ENCODE measurements around the gene CDC42BPG.

CDC42BPG gene

GRCh38 chr11:64793271-64794160 is 50.9 kb downstream of the CDC42BPG start:
- Mint-ChIP-seq H3K27ac (peak overlapping the region; percentile 77), H3K36me3 (ENCODE audit: low read depth) (peaks cover 78% of the 10 kb centered on the region), H3K4me3 (no peak overlapping the region)

GRCh38 chr11:64792482-64792881 is 52.0 kb downstream of the CDC42BPG start:
- Mint-ChIP-seq H3K27ac (no peak overlapping the region), H3K36me3 (ENCODE audit: low read depth) (peaks cover 75% of the 10 kb centered on the region), H3K4me1 (ENCODE audit: low read depth) (peaks cover 23% of the 10 kb centered on the region), H3K9me3 (no peaks in the 10 kb centered on the region), H3K27me3 (no peaks in the 10 kb centered on the region), H3K4me3 (no peak overlapping the region)
- DNase-seq = no peak

More at GRCh38 chr11:64793271-64794160, 50.9 kb downstream of the CDC42BPG start:
- no peak for DNase-seq
- Mint-ChIP-seq H3K27me3 (no peaks in the 10 kb centered on the region), H3K4me1 (ENCODE audit: low read depth) (peaks cover 19% of the 10 kb centered on the region), H3K9me3 (no peaks in the 10 kb centered on the region)

DNA sequence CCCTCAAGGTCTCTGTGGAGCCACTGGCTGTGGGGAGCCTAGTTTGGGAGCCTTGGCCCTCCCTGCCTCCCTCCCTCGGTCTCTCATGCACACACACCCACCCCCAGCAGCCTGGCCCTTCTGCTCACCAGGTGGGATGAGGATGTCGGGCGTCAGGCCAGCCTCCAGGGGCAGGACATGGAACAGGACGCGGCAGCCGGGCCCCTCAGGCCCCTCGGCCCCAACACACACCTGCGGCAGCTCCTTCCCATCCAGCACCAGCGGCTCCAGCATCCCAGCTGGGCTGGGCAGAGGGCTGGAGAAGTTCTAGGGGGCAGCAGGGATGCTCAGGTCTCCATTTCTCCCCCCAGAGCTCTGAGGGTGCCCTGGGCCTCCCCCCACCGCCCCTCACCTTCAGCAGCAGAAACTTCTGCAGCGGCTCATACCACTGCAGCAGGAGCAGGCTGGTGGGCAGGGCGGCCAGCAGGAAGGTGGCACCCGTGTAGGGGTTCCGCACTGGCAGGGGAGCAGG is 52.6 kb downstream of the CDC42BPG start:
- H3K27ac Mint-ChIP-seq = no peak overlapping the region
- DNase-seq = no peak
- H3K4me3 Mint-ChIP-seq = no peak overlapping the region
- H3K27me3 Mint-ChIP-seq = no peaks in the 10 kb centered on the region
- H3K9me3 Mint-ChIP-seq = no peaks in the 10 kb centered on the region
- peaks cover 71% of the 10 kb centered on the region for H3K36me3 Mint-ChIP-seq (ENCODE audit: low read depth)
- peaks cover 24% of the 10 kb centered on the region for H3K4me1 Mint-ChIP-seq (ENCODE audit: low read depth)

GRCh38 chr11:64790205-64791095 is 54.0 kb downstream of the CDC42BPG start:
- Mint-ChIP-seq H3K27ac (no peak overlapping the region), H3K4me3 (no peak overlapping the region), H3K36me3 (ENCODE audit: low read depth) (peaks cover 59% of the 10 kb centered on the region), H3K9me3 (no peaks in the 10 kb centered on the region), H3K4me1 (ENCODE audit: low read depth) (peaks cover 20% of the 10 kb centered on the region), H3K27me3 (no peaks in the 10 kb centered on the region)
- DNase-seq = no peak

GRCh38 chr11:64789331-64790204 is 54.9 kb downstream of the CDC42BPG start:
- H3K4me3 Mint-ChIP-seq = no peak overlapping the region
- peaks cover 19% of the 10 kb centered on the region for H3K4me1 Mint-ChIP-seq (ENCODE audit: low read depth)
- H3K27ac Mint-ChIP-seq = no peak overlapping the region
- no peak for DNase-seq
- no peaks in the 10 kb centered on the region for H3K9me3 Mint-ChIP-seq
- H3K27me3 Mint-ChIP-seq = no peaks in the 10 kb centered on the region
- H3K36me3 Mint-ChIP-seq (ENCODE audit: low read depth) = peaks cover 56% of the 10 kb centered on the region

DNA sequence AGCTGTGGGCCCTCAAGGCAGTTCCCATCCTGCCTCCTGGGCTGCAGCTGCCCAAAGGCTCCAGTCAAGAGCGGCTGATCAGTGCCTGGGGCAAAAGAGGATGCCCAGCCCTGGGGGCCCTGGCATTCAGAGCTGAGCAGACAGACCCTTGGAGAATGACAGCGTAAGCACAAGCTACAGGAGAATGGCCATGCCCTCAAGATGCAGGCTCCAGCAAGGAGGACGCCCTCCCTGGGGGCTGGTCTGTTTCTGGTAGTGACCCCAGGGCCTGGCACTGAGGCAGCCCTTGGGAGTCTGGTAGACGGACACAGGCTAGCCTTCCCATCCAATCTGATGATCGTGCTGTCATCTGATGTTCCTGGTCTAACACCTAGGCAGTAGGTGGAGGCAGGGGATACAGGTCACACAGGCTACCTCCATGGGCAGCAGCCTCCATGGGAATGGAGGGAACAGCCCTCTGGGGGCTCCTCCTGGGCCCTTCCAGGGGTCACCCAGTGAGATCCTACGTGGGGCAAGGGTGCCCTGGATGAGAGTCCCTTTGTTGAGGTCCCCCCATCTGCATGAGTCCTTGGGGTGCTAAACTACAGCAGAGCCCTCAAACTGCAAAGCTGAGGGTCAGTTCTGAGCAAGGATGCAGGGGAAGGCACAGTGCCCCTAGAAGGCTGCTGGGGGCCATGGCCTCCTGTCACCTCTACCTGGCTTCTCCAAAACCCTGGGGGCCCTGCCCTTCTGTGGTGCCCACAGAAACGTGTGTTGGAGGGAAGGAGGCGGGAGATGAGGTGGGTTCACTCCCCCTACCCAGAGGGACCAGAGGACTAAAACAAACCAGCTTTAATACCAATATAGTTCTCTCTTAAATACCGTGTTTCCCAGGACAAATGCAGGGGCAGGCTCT is 55.9 kb downstream of the CDC42BPG start:
- Mint-ChIP-seq H3K36me3 (ENCODE audit: low read depth) (peaks cover 48% of the 10 kb centered on the region), H3K27ac (no peak overlapping the region), H3K9me3 (no peaks in the 10 kb centered on the region), H3K4me3 (no peak overlapping the region), H3K27me3 (no peaks in the 10 kb centered on the region), H3K4me1 (ENCODE audit: low read depth) (peaks cover 10% of the 10 kb centered on the region)
- DNase-seq = no peak

GRCh38 chr11:64787526-64788320 is 56.7 kb downstream of the CDC42BPG start:
- Mint-ChIP-seq H3K27me3 (no peaks in the 10 kb centered on the region), H3K9me3 (no peaks in the 10 kb centered on the region), H3K4me3 (no peak overlapping the region), H3K27ac (peak overlapping the region; percentile 47), H3K4me1 (ENCODE audit: low read depth) (peaks cover 8% of the 10 kb centered on the region), H3K36me3 (ENCODE audit: low read depth) (peaks cover 45% of the 10 kb centered on the region)
- peak; percentile 73 for DNase-seq

- Mint-ChIP-seq H3K27ac (no peak overlapping the region), H3K4me3 (no peak overlapping the region), H3K9me3 (no peaks in the 10 kb centered on the region), H3K27me3 (no peaks in the 10 kb centered on the region), H3K36me3 (ENCODE audit: low read depth) (peaks cover 42% of the 10 kb centered on the region), H3K4me1 (ENCODE audit: low read depth) (peaks cover 9% of the 10 kb centered on the region)
- no peak for DNase-seq
These were observed 58.1 kb downstream of the CDC42BPG start for GRCh38 chr11:64786308-64786707.

DNA sequence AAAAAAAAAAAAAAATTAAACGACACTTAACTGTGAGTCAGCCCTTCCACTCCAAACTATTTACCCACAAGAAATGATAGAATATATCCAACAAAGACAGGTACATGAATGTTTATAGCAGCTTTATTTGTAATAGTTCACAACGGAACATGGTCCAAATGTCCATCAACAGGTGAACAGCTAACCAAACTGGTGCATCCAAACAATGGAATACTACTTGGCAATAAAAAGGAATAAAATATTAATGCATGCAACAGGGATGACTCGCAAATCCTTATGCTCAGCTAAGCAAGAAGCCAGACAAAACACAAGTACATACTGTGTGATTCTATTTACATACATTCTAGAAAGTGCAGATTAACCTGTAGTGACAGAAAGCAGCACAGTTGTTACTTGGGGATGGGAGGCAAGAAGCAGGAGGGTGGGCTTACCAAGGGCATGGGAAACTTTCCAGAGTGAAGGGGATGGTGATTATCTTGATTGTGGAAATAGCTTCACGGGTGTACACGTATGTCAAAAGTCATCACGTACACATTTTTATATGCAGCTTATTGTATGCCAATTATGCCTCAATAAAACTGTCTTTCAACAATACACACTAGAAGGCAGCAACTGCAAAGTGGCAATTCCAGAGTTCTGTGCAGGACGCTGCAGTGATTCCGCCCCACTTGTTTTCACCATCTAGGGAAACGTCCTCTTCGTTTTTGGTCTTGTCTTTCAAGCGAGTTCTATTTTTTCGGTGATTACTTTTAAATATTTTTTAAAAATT is 59.5 kb downstream of the CDC42BPG start:
- H3K4me3 Mint-ChIP-seq = no peak overlapping the region
- H3K9me3 Mint-ChIP-seq = no peaks in the 10 kb centered on the region
- DNase-seq = no peak
- H3K4me1 Mint-ChIP-seq (ENCODE audit: low read depth) = peaks cover 19% of the 10 kb centered on the region
- peak overlapping the region; percentile 11 for H3K27ac Mint-ChIP-seq
- no peaks in the 10 kb centered on the region for H3K27me3 Mint-ChIP-seq
- H3K36me3 Mint-ChIP-seq (ENCODE audit: low read depth) = peaks cover 45% of the 10 kb centered on the region

DNA sequence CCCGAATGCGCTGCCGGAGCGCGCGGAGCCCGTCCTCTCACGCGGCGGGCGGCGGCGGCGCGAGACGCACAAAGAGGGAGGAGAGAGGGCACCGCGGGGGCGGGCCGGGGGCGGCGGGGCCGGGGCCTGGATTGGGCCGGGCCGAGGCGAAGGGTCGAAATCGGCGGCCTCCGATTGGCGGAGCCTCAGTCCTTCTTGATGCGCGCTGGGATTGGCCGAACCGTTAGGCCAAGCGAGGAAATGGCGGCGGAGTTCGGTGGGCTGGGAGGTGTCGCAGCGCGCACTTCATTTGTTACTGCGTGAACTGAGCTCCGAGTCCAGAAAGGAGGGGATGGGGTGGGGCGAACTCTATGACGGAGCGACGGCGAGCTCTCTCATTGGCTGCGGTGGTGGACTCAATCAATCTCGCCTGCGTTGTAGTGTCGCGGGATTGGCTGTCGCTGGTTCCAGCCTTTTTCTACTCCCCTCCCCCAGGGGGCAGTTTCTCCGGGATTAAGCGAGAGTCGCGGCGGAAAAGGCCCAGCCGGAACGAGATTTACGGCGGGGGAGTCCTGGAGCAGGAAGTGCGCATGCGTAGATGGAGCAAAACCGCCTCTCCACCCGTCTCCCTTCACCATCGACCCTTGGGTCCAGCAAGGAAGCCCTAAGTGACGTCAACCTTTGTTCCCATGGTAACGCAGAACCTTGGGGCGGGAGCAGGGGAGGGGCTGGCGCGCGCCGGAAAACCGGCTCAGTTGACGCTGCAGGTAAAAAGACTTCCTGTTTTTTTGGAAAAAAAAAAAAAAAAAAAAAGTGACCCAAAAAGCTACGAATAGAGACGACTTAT is 65.8 kb downstream of the CDC42BPG start, which contains the start of gene SF1:
Gene SF1, minus strand, starts transcription at position 70 of the 826 bp plus-strand sequence. CDS start 150 bp downstream, outside the sequence.
- no peaks in the 10 kb centered on the region for H3K27me3 Mint-ChIP-seq
- no peaks in the 10 kb centered on the region for H3K9me3 Mint-ChIP-seq
- peak within 1 kb of the TSS; percentile 88 for H3K4me3 Mint-ChIP-seq
- H3K4me1 Mint-ChIP-seq (ENCODE audit: low read depth) = peaks cover 54% of the 10 kb centered on the region
- peak within 1 kb of the TSS; percentile 98 for H3K27ac Mint-ChIP-seq
- peaks cover 68% of the 10 kb centered on the region for H3K36me3 Mint-ChIP-seq (ENCODE audit: low read depth)
- DNase-seq = peak; percentile 97

DNA sequence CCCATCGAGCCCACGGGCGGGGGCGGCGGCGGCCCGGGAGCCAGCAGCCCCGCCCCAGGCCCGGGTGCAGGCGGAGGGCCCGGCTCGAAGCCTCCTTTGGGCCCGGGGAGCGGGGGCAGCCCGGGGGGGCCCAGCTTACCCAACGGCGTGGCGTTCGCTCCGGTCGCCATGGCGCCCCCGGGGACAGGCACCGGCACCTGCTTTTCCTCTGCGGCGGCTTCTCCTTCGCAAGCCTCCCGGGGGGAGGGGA is 66.3 kb downstream of the CDC42BPG start:
- Mint-ChIP-seq H3K27me3 (no peaks in the 10 kb centered on the region), H3K4me3 (peak overlapping the region; percentile 88), H3K9me3 (no peaks in the 10 kb centered on the region), H3K27ac (peak overlapping the region; percentile 98), H3K36me3 (ENCODE audit: low read depth) (peaks cover 73% of the 10 kb centered on the region), H3K4me1 (ENCODE audit: low read depth) (peaks cover 59% of the 10 kb centered on the region)
- DNase-seq = no peak
